MV-4-11 (cell line): ENCODE data around the gene TSC22D3.

ENCODE experiments used
- DNase-seq: peaks from one replicate; lab custom pipeline; 2025; lab: John Stamatoyannopoulos, UW

TSC22D3 gene

DNA sequence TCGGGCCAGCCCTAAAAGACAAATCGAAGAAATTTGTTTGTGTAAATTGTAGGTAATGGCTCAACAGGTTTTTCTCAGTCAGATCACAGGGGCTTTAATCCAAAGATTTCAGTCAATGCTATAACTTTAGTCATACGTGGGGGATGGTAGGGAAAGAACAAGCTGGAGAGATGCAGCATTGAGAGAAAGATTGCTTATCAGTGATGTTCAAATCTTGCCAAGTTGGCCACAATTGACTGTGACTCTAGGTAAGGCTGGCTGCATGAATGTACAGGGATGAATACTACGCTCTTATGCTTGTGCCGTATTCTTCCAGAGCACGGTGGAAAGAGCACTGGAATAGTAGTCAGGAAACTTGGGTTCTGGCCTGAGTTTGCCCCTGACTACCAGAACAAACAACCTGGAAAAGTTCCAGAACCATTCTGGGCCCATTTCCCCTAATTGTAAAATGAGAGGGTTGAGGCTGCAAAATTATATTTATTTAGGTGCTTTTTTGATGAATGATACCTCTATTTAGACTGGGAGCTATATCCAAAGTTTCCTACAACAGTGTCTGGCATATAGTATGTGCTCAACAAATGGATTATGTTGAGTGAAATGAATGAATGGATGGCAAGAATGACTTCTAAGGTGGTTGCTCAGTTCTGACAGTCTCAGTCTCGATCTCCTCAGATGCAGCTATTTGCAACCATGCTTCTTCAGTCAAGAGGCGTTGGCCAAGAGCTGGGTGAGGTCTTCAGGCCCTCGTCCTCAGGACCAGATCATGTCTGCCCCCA is 44.4 kb downstream of the TSC22D3 start:
- no peak for DNase-seq

DNA sequence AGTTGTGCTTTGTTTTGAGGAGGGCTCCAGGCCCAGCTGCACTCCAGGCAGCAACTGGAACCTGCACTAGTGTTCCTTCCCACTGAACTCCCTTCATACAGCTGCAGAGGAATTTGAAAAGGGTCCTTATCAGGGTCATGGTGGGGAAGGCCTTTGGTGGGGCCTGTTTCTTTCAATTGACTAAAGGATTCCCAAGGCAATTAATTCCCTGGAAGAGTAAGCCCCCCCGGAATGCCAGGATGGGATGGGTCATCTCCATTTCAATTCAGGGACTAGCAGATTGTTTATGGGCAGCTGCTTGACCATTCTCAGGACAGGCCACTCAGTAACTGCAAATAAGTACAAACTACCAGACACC is 45.3 kb downstream of the TSC22D3 start:
- DNase-seq, result no peak

DNA sequence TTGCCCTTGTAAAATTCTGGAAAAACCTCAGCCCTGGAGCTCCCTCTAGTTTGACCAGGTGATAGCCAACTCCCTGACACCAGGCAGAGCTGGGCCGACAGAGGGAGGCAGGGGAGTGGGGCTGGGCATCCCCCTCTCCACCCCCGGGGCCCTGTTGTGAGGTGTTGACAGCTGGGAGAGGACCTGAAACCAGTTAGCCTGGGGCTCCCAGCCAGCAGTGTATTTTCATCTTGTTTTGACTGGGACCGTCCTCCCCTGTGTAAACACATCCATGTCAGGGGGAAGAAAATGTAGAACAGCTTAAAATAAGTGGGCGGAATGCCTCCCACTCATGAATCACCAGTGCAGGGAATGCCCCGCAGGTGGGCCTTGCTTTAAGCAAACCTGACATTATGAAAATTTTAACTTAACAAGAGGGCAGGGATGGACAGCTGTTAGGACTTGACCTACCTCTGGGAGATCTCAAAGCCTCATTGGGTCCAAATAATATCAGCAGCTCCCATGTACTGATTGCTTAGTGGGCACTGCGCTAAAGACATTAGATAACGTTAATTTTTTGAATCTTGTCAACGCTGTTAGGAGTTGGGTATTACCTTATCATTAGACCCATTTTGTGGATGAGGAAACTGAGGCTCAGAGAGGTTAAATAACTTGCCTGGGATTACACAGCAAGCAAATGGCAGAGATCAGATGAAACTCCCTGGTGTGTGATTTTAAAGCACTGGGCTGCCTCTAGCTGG is 45.9 kb downstream of the TSC22D3 start:
- DNase-seq, result no peak

DNA sequence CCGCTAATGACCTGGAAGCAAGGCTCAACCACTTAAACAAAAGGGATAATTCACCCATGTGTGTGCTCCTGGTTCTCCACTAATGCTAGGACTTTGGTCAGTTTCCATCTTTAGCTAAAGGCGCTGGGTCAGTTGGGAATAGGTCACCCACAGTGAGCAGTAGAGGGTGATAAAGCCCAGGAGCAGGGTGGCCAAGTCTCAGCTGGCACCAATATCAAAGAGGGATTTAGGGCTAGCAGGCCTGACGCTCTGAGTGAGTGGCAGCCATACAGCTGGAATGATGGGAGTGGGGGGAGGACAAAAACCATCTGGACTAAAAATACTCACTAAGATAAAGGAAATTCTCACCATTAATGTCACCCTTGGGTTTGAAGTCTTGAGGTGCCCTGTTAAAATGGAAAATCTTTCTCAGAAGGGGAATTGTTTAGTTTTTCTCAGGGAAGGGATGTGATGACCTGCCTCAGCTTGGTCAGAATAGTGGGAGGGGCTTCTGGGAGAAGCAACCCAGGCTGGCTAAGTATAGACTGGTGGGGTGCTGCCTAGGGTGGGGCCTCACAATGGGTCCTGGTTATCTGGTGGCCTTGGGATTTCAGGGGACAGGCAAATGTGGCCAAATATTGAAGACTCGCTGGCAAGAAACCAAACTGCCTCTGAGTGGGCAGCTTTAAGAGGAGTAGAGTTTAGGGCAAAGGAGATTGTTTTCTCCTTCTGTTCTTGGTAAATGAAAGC is 47.1 kb downstream of the TSC22D3 start:
- DNase-seq, result no peak

DNA sequence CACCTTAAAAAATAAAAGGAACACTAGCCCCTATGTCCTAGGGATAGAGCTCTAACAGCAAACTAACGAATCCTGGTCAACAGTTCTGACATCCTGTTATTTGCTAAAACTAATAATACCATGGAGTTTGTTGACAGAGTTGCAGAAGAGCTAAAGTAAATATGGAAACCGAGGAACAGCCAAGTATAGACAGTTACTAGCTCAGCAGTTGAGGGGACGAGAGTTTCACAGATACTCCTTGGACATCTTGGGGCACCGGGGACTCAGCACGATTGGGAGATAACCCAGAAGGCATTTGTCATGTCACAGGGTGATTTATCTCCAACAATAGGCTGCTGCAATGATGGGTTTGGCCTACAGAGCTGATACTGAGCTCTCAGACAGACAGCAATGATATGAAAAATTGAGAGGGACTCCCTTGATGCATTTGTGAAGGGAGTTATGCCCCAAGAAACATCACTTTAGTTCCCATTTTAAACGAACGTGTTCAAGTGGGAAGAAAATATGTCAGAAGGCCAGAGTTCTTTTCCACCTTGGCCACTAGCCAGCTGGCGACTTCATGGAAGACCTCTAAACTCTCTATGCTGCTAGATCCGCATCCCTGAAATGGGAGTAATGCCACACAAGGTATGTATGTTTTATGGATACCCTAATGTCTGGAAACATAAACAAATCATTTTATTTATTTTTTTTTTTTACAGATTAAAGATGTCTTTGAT is 48.6 kb downstream of the TSC22D3 start:
- DNase-seq, result no peak

DNA sequence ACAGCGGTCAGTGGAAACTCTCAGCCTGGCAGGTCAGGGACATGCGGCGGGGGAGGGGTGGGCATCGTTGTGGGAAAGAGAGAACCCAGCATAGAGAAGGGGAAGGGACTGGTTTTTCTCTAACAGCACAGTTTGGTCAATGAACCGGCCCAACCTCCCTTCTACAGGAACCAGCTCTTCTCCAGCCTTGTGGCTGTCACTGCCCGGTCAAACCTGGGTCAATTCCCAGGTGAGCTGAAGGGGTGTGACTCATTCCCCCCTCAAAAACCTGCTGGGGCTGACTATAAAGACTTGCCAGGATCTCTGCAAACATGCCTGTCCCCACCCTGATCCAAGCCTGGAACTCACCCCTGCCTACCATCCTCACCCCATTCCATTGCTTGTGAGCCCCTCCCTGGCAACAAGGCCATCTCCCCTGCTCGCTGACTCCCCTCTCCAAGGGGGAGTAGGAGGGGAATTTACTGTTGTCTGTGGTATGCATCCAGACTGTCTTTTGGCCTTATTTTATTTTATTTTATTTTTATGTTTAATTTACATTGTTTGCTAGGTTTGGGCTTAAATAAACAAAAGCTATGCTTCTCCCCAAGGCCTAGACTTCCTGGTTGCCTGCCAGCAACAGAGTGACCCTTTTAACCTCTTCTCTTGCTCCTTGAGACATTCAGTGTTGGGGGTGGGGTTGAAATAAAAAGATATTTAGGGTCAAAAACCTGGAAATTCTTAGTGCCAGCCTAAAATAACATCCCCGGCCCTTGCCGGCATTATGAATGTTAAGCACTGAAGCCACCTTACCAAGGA is 49.6 kb downstream of the TSC22D3 start:
- DNase-seq, result no peak

DNA sequence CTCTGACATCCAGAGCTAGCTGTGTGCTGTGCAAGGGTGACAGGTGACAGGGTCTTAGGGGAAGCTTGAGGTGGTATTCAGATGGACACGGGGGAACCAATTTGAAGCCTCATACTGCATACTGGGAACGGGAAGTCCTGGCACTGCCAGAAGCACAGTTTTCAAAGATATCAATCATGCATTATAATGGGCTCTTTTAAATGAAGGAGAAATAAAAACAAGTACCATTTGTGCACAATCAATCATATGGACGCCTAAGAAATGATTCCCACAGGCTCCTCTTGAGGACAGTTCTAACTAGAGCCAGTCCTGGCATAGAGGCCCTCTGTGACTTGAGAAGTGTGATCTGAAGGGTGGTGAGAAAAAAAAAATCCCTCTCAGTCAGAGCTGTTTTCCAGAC is 50.9 kb downstream of the TSC22D3 start:
- no peak for DNase-seq

DNA sequence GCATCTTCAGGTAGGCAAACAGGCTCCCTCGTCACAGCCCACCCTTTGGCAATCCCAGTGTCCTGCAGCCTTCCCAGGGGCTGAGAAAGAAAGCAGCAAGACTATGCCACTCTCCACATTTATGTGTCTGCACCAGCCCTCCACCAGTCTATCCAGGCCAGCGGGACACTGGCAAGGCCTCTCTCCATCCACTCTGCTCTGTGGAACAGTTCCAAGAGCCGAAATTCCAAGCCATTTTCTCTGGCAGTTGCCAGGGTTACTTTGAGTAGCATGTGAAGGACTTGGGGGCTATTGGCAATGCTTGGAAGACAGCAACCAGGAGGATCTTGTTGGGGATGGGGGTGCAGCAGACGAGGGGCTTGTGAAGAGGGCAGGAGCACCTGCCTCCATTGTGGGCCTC is 52.1 kb downstream of the TSC22D3 start:
- DNase-seq, result no peak

DNA sequence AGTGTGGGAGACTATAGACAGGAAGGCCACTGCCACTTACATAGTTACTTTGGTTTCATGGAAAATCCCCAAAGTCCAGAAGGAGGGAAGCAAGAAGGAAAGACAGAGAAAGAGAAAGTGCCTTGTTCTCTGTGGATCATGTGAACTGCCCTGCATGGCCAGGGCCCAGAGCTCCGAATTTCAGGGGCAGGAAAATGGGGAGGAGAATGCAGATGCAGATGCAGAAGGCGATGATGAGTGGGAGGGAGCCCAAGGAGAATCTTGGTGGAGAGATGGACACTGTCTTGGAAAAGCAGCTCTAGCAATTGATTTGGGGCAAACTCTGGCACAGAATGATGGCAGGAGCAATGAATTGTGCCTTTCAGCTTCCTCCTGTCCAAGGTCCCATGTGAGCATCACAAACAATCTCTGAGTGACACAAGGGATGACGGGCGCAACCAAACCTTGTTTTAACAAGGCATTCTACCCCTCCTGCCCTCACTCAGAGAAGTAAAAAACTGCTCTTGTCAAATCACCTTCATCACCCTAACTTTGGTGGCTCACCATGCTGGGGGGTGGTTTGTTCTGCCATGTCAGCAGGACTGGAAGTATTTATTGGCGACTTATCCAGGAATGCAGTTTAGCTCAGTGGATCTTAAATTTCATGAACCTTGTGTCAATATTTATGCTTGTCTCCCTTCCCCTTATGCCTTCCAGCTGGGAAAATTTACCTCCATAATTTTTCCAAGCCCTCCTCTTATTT is 53.5 kb downstream of the TSC22D3 start:
- no peak for DNase-seq

DNA sequence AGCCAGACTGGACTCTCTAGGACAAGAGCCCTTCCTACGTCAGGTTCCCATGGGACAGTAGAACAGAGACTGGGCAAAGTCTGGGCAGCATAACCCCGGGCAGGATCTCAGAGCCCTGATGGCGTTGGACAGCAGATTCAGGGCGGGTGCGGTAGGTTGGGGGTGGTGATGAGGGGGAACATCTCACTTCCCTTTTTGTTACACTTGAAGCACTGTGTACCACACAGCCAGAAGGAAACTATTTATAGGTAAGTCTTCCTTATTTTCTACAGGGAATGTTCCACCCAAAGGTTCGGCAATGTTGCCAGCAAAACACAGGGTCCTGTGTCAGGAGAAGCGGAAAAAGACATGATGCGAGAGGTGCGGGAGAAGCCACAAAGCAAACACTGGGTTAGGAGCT is 54.3 kb downstream of the TSC22D3 start:
- peak; percentile 70 for DNase-seq

DNA sequence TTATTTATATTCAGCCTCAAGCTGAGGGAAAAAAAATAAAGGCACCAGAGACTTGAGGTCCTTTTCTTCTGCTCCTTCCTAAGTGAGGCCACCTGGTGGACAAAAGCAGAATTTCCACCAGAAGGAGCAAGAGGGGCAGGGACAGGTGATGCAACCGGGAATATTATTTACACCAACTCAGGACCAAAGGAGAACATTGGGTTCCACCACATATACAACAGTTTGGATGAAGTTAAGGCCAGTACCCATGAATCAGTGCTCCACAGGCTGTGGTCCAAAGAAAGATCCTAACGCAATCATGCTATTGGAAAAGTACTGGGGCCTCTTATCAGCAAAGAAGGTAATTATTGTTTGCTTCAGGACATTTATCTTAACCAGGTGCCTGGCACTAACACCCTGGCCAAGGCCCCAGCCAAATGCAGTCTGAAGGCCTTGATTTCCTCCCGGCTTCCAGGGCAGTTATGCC is 57.4 kb downstream of the TSC22D3 start:
- DNase-seq, result peak; percentile 56

DNA sequence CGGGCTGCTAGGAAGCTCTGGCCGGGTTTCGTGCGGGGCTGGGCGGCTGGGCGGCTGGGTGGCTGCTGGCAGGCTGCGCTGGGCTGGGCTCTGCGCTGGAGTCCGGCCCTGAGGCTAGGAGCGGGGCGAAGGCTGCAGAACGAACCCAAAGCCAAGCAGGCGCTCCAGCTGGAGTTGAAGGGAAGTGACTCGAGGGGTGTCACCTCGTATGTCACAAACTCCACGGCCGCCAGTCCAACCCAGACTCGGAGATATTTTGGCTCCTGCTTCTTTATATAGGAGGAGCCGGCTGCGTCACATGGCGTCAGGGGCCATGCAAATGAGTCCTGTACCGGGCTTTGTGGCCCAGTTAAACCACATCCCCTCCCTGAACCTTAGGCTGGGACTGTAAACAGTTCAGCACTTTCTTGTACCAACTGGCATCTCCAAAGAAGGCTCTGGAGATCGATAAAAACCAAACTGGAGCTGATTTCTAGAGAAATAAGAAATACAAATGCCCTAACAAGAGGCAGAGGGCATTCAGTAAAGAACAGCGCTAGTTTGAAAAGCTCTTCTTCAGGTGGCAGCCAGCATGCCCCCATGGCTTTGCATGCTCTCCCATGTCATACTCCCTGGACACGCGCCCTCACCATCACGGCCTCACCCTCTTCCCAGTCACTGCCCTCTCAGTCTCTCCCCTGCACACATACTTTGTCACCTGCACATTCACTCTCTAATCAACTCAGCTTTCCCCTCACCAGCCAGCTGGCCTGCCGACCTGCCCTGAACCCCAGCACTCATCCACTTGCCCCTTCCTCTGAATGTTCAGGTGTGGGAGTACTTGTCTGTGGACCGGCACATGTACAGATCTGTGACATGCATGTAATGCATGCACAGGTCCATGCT is 58.5 kb downstream of the TSC22D3 start:
- DNase-seq, result peak; percentile 89

DNA sequence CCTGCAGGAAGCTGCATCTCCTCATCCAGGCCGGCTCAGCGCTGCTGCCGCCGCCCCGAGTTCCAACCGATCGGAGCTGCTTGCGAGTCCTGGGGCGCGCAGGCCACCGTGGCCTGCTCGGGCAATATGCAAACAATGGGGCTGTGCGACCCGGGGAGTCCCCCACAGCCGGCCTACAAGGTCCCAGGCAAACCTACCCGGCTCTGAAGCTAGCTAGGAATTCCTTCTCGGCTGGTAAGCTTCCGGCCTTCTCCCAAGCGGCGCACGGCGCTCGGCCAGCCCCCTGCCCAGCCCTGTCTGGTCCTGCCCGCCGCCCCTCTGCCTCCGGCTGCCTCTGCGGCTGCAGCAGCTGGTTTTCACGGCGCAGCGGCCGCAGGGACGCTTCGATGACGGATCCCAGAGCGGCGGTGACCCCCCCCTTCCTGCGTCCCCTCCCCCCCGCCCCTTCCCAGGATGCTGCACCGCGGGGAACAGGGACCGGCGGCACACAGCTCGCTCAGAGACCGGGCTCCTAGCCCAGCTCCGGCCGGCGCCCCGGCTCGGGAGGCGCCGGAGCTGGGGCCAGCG is 59.4 kb downstream of the TSC22D3 start:
- no peak for DNase-seq

DNA sequence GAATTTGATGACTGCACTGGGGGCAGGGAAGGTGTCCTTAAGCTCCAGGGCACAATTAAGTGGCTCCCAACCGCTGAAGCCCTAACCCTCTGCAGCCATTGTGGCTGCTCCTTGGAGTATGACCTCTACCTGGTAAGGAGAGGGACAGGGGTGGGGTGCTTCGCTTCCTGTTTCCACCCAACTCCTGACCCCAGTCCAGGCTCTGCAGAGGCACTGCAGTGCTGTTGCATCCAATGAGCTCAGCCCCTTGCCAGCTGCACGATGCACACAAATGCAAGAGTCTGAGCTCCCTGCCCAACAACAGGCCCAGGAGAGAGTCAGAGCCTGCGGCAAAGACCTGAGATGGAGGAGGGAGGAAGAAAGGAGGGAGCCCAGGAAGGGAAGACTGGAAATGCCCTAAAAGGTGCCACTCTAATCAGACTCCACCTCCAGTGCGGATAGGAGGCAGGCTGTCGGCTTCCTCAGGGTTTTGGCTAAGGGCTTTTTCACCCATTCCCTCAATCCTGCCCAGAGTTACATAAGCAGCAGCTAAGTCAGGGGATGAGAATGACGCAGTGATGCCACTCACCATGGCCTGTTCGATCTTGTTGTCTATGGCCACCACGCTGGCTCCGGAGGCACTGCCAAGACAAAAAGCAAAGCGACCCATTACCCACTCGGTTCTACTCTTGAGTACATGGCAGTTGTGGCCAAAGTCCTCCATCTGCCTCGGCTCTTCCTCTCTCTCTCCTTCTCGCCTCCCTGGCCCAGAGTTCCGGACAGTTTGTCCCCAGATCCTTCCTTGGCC is 60.1 kb downstream of the TSC22D3 start:
- no peak for DNase-seq

DNA sequence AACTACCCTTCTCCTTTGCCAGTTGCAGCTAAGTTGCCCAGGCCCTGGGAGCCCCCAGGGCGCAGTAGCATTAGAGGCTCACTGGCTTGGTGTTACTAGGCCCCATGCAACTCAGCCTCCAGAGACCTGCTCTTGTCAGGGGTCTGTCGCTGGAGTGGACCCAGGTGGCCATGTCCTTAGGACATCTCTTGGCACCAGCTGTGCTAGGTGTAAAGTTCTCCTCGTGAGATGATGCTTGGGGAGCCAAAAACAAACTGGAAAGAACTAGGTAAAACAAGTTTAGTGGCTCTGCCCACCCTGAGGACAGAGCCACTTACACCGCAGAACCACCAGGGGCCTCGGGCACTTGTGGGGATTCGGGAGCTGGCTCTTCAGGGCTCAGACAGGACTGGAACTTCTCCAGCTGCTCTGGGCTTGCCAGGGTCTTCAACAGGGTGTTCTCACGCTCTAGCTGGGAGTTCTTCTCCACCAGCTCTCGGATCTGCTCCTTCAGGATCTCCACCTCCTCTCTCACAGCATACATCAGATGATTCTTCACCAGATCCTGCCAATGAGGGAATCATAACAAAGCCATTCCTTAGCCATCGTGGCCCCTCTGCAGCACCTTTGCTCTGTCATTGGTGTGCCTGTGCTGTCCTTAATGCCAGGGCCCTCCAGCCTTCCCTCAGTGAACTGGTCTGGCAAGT is 61.2 kb downstream of the TSC22D3 start:
- DNase-seq, result no peak

DNA sequence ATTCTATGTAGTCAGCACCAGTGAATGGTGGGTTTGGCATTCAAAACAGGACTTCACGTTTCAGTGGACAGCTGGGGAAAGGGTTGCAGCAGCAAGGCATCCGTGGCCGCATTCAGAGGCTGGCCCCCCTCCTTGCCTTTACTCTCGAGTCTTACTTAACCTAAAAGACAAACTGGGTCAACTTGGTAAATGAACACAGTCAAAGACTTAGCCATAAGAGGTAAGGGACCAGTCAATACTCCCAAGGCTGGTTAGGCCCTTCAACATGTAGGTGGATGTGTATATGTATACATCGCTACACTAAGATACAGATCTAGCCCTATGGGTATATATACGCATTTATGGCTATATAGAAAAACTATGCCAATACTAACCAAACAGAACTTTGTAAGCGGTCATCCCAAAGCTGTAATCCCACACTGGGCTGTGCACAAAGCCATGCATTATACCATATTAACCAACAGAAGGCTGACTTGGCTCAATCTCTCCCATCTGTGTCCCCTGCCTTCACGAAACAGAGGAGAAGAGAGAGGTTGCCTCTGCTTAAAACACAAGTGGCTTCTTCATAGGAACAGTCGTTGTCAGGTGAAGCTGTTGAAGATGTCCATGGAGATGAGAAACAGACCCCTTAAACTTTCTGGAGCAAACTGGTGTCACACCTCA is 61.9 kb downstream of the TSC22D3 start:
- DNase-seq, result no peak

DNA sequence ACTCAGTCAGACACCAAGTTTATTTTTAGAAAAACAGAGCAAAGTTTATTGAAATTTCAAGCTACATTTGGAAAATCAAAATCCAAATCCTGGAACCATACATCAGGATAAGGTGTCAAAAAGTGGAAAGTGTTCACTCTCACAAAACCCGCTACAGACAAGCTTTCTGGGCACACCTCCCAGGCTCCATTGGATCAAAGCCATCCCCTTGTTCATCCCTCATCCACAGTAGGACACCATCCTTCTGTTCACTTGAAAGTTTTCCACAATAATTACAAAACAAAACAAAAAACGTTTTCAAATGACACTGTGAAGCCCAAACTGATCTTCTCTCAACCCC is 62.4 kb downstream of the TSC22D3 start:
- DNase-seq, result no peak
